C4-2B (cell line): Measurements from ENCODE around the gene LEMD2.

ENCODE experiments used
- CTCF ChIP-seq: fragments of 450-650 bp; conservative IDR thresholded peaks from 2 replicates; pipeline ENCODE4 v1.5.1; 2017; ENCODE audit warnings: mild to moderate bottlenecking
- ZFX ChIP-seq: fragments of 450-650 bp; IDR thresholded peaks from 2 replicates; pipeline ENCODE4 v1.6.1; 2017

- TF ChIP-seq CTCF, result no peak
- no peak for TF ChIP-seq ZFX
These were observed 12.2 kb downstream of the LEMD2 start for GRCh38 chr6:33776764-33777163.
